ENCODE measurements around the gene RIN1. TPM values are rescaled to one million over a fixed set of nuclear protein-coding genes. Genes with fewer than 3 reads are reported as not detected.
"Not testable (repeated sequence)": the region's sequence is repeated elsewhere in the genome, so short reads cannot be mapped to it uniquely, and the experiment has no call there.

The RIN1 gene, protein sequence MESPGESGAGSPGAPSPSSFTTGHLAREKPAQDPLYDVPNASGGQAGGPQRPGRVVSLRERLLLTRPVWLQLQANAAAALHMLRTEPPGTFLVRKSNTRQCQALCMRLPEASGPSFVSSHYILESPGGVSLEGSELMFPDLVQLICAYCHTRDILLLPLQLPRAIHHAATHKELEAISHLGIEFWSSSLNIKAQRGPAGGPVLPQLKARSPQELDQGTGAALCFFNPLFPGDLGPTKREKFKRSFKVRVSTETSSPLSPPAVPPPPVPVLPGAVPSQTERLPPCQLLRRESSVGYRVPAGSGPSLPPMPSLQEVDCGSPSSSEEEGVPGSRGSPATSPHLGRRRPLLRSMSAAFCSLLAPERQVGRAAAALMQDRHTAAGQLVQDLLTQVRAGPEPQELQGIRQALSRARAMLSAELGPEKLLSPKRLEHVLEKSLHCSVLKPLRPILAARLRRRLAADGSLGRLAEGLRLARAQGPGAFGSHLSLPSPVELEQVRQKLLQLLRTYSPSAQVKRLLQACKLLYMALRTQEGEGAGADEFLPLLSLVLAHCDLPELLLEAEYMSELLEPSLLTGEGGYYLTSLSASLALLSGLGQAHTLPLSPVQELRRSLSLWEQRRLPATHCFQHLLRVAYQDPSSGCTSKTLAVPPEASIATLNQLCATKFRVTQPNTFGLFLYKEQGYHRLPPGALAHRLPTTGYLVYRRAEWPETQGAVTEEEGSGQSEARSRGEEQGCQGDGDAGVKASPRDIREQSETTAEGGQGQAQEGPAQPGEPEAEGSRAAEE
- 1.7 TPM for total RNA-seq
- long read RNA-seq, partial matches to known transcripts, result 1 of 2 reads
- long read RNA-seq, other reads (novel, unspliced or antisense), result 1 of 2 reads

DNA sequence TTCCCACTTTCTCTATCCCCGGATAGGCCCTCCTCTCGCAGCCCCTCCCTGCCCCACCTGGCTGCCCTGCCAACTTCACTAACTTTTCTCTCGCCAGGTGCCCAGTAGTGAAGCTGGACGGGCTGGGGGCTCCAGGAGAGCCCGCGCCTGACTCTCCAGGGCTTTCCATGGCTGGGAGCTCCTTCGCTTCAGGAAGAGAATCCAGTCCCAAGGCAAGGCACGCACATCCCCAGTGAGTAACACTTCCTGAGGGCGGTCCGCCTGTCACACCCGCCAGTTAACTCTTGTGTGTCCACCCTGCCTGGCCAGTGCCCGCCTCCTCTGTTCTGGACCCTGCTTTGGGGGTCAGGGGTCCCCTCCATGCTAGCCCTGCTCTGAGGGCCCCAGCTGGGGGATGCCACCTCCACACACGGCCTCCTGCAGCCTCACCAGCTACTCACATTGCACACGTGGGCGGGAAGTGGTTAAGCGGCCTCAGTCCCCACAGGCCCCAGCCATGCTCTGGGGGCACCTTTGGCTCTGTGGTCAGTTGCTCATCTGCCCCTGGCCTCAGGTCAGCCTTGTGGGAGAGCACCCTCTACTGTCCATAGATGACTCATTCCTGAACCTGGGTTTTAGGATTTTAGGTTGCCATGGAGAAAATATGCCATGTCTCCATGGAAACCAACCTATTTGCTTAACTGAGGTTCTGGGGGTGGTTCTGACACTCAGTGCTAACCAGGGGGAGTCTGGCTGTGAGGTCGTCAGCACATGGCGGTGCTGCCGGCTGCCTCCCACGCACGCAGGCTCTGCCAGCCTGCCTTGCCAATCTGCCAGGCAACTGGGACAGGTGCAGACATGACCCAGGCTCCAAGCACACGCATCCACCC lies at the start of gene RIN1:
TSS of gene RIN1 (minus strand) at position 201 of the 869 bp plus-strand sequence. CDS start at position 169, 32 bp downstream.
- ATAC-seq (peak; percentile 70), DNase-seq (peak; percentile 59)
- intact Hi-C loops (cut with micrococcal nuclease), result no loop called here

DNA sequence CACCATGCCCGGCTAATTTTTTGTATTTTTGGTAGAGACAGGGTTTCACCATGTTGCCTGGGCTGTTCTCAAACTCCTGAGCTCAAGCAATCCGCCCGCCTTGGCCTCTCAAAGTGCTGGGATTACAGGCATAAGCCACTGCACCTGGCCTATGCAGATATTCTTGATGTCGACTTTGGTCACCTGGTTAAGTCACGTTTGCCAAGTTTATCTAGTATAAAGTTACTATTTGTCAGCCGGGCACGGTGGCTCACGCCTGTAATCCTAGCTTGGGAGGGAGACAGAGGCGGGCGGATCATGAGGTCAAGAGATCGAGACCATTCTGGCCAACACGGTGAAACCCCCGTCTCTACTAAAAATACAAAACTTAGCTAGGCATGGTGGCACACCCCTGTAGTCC lies 48.1 kb upstream of the RIN1 start:
- ATAC-seq; intact Hi-C loops (cut with micrococcal nuclease); DNase-seq: not testable (repeated sequence)

DNA sequence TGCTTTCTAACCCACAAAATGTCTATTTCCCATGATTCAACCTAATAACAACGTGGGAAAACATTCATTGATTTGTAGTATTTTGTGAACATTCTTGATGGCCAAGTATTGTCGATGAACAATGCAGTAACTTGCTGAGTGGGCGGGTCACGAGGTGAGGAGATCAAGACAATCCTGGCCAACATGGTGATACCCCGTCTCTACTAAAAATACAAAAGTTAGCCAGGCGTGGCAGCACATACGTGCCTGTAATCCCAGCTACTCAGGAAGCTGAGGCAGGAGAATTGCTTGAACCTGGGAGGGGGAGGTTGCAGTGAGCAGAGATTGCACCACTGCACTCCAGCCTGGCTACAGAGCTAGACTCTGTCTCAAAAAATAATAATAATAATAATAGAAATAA lies 44.0 kb upstream of the RIN1 start:
- ATAC-seq; DNase-seq; intact Hi-C loops (cut with micrococcal nuclease): not testable (repeated sequence)

DNA sequence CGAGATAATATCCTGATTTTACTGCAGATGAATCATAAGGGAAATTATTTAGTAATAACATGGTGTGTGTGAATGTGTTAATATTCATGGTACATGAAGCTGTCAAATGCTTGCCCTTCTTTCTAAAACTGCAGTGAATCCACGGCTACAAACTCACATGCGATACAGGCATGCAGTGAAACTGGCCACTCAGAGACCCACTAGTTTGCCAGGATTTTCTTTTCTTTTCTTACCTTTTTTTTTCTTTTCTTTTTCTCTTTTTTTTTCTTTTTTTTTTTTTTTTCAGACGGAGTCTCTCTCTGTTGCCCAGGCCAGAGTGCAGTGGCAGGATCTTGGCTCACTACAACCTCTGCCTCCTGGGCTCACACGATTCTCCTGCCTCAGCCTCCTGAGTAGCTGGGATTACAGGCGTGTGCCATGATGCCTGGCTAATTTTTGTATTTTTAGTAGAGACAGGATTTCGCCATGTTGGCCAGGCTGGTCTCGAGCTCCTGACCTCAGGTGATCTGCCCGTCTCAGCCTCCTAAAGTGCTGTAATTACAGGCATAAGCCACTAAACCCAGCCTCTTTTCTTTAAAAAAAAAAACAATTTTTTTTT lies 37.6 kb upstream of the RIN1 start:
- DNase-seq, ATAC-seq: not testable (repeated sequence)

DNA sequence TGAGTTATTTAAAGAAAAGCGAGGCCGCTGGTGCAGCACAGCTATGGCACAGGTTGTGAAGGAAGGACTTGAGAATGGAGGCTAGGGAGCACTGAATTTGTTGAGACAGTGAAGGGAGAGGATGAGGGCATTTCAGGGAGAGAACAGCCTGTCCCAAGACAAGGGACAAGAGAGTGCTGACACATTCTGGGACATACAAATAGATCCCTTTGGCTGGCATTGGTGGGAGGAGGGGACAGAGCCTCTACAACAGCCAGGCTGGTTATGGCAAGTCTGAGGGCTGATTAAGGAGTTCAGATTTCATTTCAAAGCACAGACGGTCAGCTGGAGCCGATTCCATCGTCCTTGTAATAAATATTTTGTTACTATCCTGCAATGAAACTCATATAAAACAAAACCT lies 37.0 kb upstream of the RIN1 start:
- ATAC-seq (peak; percentile 70), DNase-seq (peak; percentile 55)
- intact Hi-C loops (cut with micrococcal nuclease), result no loop called here

More for the DNA sequence above, 37.6 kb upstream of the RIN1 start:
- intact Hi-C loops (cut with micrococcal nuclease), result not testable (repeated sequence)

DNA sequence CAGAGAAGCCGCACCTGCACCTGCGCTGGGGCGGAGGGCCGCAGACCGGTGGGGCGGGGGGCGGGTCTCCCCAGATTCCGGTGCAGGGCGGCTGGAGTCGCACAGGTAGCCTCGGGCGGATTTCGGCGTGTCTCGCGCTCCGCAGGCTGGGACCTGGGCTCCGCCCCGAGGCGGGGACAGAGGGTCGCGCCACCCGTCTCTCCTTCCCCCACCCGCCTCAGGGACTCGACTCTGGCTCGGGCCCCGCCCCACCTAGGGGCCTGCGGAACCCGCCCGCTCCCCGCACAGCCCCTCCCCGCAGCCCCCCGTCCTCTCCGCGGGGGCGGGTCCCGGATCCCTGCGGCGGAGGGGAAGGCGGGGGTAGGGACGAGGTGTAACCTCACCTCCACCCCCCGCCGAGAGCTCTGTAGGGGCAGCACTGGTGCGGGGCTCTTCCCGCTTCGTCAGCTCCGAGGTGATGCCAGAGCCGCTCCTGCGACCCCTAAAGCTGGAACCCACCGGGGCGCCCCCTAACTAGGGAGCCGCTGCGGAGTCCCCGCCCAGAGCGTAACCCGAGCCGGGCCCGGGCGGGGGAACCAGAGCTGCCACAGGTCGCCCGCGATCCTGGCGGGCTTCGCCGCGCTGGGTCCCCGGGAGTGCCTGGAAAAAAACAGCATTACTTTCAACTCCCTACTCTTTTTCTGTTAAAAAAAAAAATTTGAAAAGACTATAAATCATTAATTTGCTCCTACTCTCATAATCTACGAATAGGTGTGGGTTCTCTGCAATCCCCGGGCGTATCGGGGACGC lies 35.6 kb upstream of the RIN1 start, which contains the start of gene SLC29A2:
TSS of gene SLC29A2 (minus strand) at position 134 of the 789 bp plus-strand sequence. CDS start 169 bp downstream, outside the sequence.
- DNase-seq (peak; percentile 88), ATAC-seq (peak; percentile 84)
- intact Hi-C loops (cut with micrococcal nuclease), result no loop called here

DNA sequence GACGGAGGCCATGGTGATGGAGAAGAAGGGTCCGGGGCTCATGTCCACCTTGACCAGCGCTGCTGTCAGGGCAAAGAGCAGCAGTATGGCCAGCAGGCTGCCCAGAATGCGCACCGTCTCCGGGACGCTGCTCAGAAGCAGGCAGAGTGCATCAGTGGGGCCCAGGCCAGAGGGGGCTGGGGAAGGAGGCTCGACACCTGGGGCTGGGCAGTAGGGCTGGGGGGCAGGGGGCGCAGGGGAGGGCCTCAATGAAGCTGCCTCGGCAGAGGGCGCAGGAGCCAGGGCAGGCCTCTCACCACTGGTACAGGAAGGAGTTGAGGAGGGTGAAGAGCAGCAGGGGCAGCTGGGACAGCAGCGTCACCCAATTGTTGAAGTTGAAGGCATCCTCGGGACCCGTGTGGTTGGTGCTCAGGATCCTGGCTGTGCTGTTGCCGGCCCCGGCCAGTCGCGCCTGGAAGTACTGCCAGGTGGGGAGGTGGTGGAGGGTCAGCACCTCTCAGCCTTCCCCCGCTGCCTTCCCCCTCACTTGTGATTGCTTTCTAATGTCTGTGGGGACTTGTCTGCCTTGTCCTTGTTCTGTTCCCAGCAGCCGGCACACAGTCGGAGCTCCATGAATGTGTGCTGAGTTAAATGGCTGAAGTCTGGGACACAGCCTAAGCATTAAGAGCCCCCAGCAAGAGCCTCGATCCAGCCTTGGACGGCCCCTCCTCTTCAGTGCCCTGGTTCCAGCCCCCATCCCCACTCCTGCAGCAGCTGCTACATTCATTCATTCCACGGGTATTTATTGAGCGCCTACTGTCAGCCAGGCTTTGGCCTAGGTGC lies 33.0 kb upstream of the RIN1 start:
- DNase-seq, result no peak

DNA sequence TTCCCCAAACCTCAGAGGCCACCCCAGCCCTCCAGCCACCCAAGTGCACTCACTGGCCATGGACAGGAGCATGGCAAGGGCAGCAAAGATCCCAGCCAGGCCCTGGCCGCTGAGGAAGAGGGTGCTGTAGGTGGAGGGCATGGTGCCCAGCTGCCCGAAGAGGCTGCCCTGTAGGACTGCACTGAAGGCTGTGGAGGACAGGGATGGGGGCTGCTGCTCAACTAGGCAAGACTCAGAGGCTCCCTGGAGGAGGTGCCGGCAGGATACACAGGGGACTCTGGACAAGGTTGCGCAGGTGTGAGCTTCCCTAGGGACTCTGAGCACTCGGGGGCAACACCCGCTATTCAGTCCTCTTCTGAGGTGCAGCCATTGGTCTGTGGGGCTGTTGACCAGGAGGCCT lies 32.2 kb upstream of the RIN1 start:
- no peak for ATAC-seq
- intact Hi-C loops (cut with micrococcal nuclease), result no loop called here
- no peak for DNase-seq

More for the DNA sequence above, 33.0 kb upstream of the RIN1 start:
- intact Hi-C loops (cut with micrococcal nuclease), result no loop called here
- ATAC-seq, result no peak

DNA sequence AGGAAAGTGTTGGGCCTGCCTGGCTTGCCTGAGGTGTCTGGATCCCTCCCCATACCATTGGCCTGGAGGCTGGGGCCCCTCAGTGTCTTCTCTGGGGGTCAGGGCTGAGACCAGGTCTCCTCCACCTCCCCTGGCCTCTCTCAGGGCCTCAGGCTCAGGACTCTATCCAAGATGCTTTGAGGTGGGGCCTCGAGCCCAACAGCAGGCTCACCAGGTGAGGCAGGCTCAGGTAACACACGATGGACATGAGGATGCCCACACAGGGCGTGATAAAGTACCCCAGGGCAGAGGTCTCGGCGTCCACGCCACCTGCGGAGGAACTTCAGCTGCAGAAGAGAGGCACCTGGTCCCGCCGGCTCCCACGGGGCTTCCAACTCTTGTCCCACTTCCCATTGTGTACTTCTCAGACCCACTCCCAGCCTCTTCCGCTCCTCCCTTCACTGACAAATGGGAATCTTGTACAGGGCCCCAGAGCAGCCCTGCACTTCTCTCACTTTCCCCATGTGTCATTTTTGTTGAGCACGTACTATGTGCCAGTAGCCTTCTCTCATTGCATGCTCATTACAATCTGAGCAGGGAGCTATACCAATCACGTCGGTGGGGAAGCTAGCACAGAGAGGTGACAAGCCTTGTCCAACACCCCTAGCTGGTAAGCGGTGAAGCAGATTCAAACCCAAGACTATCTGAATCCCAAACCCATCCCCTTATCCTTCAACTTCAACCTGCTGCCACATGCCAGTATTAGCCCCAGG lies 31.5 kb upstream of the RIN1 start:
- intact Hi-C loops (cut with micrococcal nuclease), result no loop called here
- ATAC-seq, result no peak
- DNase-seq, result no peak

DNA sequence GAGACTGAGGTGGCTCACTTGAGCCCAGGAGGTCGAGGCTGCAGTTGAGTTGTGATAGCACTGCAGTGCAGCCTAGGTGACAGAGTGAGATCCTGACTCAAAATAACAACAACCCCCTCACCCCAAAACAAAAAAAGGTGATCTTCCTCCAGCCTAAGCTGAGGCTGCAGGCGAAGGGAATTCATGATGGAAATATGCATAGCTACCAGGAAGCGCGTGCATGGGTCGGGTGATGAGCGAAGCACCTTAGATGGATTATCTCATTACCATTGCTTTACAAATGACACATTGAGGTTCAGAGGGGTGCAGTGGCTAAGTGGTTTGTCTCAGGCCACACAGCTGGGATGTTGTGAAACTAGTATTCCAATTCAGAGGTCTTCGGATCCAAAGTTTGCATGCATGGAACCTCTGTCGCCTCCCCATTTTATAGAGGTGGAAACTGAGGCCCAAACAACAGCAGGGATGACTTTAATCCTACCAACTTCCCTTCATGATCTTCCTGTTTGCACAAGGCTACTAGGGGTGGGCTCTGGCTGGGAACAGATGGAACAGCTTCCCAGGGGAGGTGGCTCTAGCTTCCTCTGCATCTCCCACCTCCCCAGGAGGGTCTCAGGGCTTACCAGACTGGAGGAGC lies 30.7 kb upstream of the RIN1 start:
- DNase-seq (no peak), ATAC-seq (no peak)
- intact Hi-C loops (cut with micrococcal nuclease), result no loop called here

DNA sequence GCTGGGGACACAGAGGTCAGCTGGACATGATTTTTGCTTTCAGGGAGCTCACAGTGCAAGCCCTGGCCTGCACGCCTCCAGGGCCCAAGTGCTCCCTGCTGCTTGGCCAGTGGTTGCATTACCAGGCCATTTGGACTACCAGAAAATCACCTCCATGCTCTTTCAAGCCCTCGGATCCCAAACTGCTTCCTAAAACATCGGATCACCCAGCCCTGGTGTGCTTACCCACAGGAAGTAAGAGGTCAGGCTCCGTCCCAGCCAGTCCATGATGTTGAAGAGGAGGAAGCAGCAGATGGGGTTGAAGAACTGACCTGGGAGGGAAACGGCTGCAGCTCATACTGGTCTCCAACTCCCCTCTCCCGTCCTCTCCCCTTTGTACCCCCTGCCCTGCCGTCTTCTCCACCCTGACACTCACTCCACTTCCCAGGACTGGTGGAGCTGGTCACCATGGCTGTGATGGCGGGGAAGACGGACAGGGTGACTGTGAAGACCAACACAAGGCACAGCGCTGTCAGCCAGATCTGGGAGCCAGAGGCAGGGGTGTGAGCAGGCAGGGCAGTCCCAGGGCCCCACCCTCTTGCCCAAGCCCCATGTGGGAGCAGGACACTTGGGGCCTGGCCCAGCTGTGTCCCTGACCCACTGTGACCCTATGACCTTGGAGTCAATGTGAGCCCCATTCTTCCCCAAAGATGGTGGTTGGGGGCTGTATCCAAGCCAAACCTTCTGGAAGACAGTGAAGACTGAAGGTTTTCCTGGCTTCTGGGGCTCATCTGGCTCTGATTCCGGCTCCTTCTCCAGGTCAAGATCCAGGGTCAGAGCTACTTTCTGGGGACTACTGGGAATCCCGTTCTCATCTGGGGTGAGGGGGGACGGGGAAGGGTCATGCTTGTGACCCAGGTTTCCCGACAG lies 29.7 kb upstream of the RIN1 start:
- no peak for ATAC-seq
- intact Hi-C loops (cut with micrococcal nuclease), result no loop called here
- DNase-seq, result no peak

DNA sequence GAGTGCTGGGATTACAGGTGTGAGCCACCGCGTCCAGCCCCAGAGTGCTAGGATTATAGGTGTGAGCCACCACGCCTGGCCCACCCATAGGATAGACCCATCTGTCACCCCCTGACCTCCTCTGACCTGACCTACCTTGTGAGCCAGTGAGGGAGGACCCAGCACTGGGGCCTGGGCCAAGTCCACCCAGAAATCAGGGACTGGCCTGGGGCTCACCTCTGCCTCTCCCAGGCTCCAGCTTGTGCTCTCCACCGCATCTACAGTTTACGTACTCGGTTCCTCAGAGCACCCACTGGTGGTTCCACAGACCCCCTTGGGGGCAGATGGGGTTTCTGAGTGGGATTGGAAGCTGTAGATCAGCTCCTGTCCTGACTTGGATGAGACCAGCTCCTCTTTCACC lies 28.9 kb upstream of the RIN1 start:
- intact Hi-C loops (cut with micrococcal nuclease), result no loop called here
- no peak for DNase-seq
- ATAC-seq, result no peak

DNA sequence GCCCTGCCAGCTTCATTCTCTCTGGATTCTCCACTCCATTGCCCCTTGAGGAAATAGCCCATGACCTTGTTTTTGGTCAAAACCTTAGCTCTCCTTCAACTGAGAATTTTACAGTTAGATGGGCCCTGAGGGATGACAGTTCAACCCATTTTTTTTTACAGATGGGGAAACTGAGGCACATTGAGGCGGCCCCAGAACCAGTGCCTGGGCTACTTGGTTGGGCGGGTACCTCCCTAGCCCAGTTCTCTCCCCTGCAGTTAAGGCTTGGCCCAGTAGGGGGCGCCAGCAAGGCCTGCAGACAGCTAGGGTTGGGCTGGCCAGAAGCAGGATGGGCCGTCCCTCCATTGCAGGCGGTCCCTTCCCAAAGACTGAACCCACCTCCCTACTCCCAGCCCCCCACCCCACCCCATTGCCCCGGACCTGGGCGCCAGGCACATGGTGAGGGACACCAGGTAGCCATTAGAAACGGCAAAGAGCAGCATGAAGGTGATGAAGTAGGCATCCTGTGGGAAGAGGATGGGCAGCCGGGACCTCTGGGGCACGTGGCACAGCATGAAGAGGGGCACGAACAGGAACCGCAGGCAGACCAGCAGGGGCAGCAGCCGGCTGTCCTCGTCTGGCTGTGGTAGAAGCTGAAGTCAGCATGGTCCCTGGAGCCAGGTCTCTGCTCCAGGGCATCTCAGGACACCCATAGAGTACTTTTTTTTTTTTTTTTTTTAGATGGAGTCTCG lies 27.7 kb upstream of the RIN1 start:
- DNase-seq (peak; percentile 63), ATAC-seq (peak; percentile 22)
- intact Hi-C loops (cut with micrococcal nuclease), result no loop called here

DNA sequence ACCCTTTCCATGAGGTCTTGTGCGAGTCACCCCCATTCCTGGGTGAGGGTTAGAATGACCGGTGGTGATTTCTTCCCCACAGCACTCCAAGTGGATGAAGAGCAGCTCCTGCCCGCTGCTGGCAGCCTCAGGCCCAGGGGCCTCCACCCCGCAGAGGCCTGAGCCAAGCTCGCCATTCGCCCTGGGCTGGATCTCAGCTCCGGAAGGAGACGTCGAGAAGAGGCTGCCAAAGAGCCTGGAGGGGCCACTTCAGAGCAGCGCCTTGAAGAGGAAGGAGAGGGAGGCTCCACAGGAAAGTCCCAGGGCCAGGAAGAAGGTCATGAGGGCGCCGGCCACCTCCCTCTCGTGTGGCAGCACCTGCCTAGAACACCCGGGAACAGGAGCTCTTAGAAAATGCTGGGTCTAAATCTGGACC lies 27.0 kb upstream of the RIN1 start:
- peak; percentile 25 for ATAC-seq
- intact Hi-C loops (cut with micrococcal nuclease), result no loop called here
- no peak for DNase-seq

Data from left ventricle myocardium superior (tissue), 1 donor.